Stomach (tissue), 9 donors: Measurements from ENCODE around the gene ZNF428. TPM values are rescaled to one million over a fixed set of nuclear protein-coding genes. Genes with fewer than 3 reads are reported as not detected.

Source experiments
- DNase-seq, 2 donors: peaks; one replicate each; pipeline versions ENCODE4 v3.0.0 to v3.0.0-alpha.2; 2013 to 2019
- H3K27ac ChIP-seq, 5 donors: fragments of 200-600 bp in 4 of 5; sonication (generic) in 4 of 5; one replicate each; pipeline ENCODE4 v1.5.1; 2013 to 2019; ENCODE audit warnings: mild to moderate bottlenecking in 1 of 5, moderate library complexity in 1 of 5
- H3K27me3 ChIP-seq, 3 donors: fragments of 200-600 bp; sonication (generic); one replicate each; pipeline ENCODE4 v1.5.1; 2017 to 2019; ENCODE audit warnings: mixed run types in 1 of 3
- H3K36me3 ChIP-seq, 4 donors: fragments of 200-600 bp; sonication (generic); 1 replicate in 3 of 4; 2 replicates in 1 of 4; pipeline ENCODE4 v1.5.1; 2016 to 2019
- H3K4me1 ChIP-seq, 4 donors: fragments of 200-600 bp; sonication (generic); one replicate each; pipeline ENCODE4 v1.5.1; 2016 to 2019
- H3K4me3 ChIP-seq, 4 donors: fragments of 200-600 bp; sonication (generic) in 3 of 4; one replicate each; pipeline ENCODE4 v1.5.1; 2016 to 2019; ENCODE audit warnings: mild to moderate bottlenecking in 1 of 4
- H3K9me3 ChIP-seq, 4 donors: fragments of 200-600 bp; sonication (generic); one replicate each; pipeline ENCODE4 v1.5.1; 2016 to 2019
- CTCF ChIP-seq, 7 experiments: fragments of 450-650 bp in 4 of 7; fragments of 200-600 bp in 3 of 7; sonication (generic) in 3 of 7; IDR thresholded peaks; one replicate each; pipeline ENCODE4 v1.5.1; 2016 to 2019; ENCODE audit warnings: antibody characterized with exemption in 7 of 7, control low read depth in 2 of 7, mild to moderate bottlenecking in 1 of 7
- EP300 ChIP-seq: sonication (generic); formaldehyde crosslinking; IDR thresholded peaks from one replicate; pipeline ENCODE4 v1.6.1; 2017; ENCODE audit warnings: antibody characterized with exemption
- POLR2A ChIP-seq, 4 donors: fragments of 450-650 bp; IDR thresholded peaks; one replicate each; pipeline ENCODE4 v1.6.1; 2016; ENCODE audit warnings: antibody characterized with exemption in 4 of 4, control low read depth in 2 of 4, mild to moderate bottlenecking in 1 of 4, moderate library complexity in 1 of 4
- POLR2AphosphoS5 ChIP-seq, 3 donors: sonication (generic); formaldehyde crosslinking; IDR thresholded peaks; one replicate each; pipeline ENCODE4 v1.6.1; 2016; ENCODE audit warnings: antibody characterized with exemption in 3 of 3
- WGBS, 5 donors: extraction: QIAGEN DNeasy Blood & Tissue Kit in 3 of 5; methylation state at CpG; one replicate each; pipeline versions ENCODE4 v1.1.5 to v1.1.7; 2013 to 2018; 5-methylcytosine and 5-hydroxymethylcytosine counted together
- intact Hi-C: fragments of 100-400 bp; cut with DNase I; formaldehyde crosslinking; loops from one replicate; pipeline ENCODE4 v1.15.1; 2023; ENCODE audit warnings: low total_unique reads
- polyA plus RNA-seq, 3 donors: library from polyadenylated mRNA; stranded (reverse); fragments of 200-250 nt; gene quantifications; one replicate each; pipeline ENCODE4 v1.2.3, GENCODE V29; 2013
- total RNA-seq, 5 donors: library from RNA; depleted of rRNA; stranded (reverse); fragments of >200 nt; gene quantifications; one replicate each; pipeline versions ENCODE4 v1.1.0 to v1.2.3, GENCODE V29; 2014 to 2016
- donor health status: healthy with polysubstance abuse.
- donor health status: Bipolar disorder and iron deficiency.
- donor health status: healthy.

ZNF428 gene
- total and polyA plus RNA-seq, 8 donors = 7.8 to 72.7 (median 25.5) TPM

- H3K36me3 ChIP-seq = peaks cover 6 to 92% (median 75%) of the 10 kb centered on the region in 4 donors
- intact Hi-C loops = loop anchor here (10.0 kb wide), 1 partner anchor 196 kb away; the partner anchor contains the start of gene LYPD3
These were observed 41.0 kb upstream of the ZNF428 start for GRCh38 chr19:43660301-43660970.

GRCh38 chr19:43658494-43658893 is 39.1 kb upstream of the ZNF428 start:
- DNase-seq = no peak
- TF ChIP-seq POLR2AphosphoS5 (IDR thresholded peaks at IDR 0.05) (no peak), CTCF (IDR thresholded peaks at IDR 0.05) (no peak), EP300 (no peak), POLR2A (IDR thresholded peaks at IDR 0.05) (no peak)
- WGBS, 5 donors = 91 to 97% (median 96%) methylated on average over 8 of the region's 8 CpGs
- intact Hi-C loops = loop anchor here (10.0 kb wide), 1 partner anchor 104 kb away; no protein-coding TSS in a partner anchor
- Histone ChIP-seq H3K4me3 (no peak overlapping the region), H3K36me3 (peaks cover 16 to 92% (median 77%) of the 10 kb centered on the region in 4 donors), H3K27ac (no peak overlapping the region), H3K4me1 (no peaks in the 10 kb centered on the region), H3K27me3 (no peaks in the 10 kb centered on the region), H3K9me3 (peaks cover 0 to 9% (median 3%) of the 10 kb centered on the region in 4 donors)

More at GRCh38 chr19:43660301-43660970, 41.0 kb upstream of the ZNF428 start:
- no peak overlapping the region for H3K27ac ChIP-seq
- H3K9me3 ChIP-seq = peaks cover 0 to 9% (median 3%) of the 10 kb centered on the region in 4 donors
- DNase-seq = no peak
- H3K27me3 ChIP-seq = no peaks in the 10 kb centered on the region
- no peak overlapping the region for H3K4me3 ChIP-seq
- no peak for TF ChIP-seq POLR2AphosphoS5 (IDR thresholded peaks at IDR 0.05)
- WGBS, 5 donors = 81 to 94% (median 84%) methylated on average over 7 of the region's 7 CpGs
- peaks cover 0 to 11% (median 0%) of the 10 kb centered on the region in 4 donors for H3K4me1 ChIP-seq

DNA sequence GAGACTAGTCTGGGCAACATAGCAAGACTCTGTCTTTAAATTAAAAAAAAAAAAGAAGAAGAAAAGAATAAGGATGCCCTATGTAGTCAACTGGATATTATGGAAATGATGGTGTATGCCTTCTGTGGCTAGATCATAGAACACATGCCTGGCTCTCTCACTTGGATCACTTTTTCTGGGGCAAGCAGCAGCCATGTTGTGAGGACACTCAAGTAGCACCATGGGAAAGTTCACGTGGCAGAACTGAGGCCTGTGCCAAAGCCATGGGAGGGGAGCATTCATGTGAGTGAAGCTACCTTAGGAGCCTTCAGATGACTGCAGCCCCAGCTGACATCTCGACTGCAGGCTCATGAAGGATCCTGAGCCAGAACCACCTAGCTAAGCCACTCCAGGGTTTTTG is 38.6 kb upstream of the ZNF428 start:
- peaks cover 0 to 9% (median 3%) of the 10 kb centered on the region in 4 donors for H3K9me3 ChIP-seq
- H3K4me1 ChIP-seq = no peaks in the 10 kb centered on the region
- WGBS, 5 donors = 90 to 96% (median 92%) methylated on average over 2 of the region's 2 CpGs
- DNase-seq = no peak
- no peak overlapping the region for H3K27ac ChIP-seq
- H3K27me3 ChIP-seq = no peaks in the 10 kb centered on the region
- TF ChIP-seq POLR2A (IDR thresholded peaks at IDR 0.05) (no peak), POLR2AphosphoS5 (IDR thresholded peaks at IDR 0.05) (no peak), EP300 (no peak), CTCF (IDR thresholded peaks at IDR 0.05) (no peak)
- peaks cover 16 to 92% (median 77%) of the 10 kb centered on the region in 4 donors for H3K36me3 ChIP-seq
- H3K4me3 ChIP-seq = no peak overlapping the region
- intact Hi-C loops = loop anchor here (10.0 kb wide), 1 partner anchor 103 kb away; no protein-coding TSS in a partner anchor

DNA sequence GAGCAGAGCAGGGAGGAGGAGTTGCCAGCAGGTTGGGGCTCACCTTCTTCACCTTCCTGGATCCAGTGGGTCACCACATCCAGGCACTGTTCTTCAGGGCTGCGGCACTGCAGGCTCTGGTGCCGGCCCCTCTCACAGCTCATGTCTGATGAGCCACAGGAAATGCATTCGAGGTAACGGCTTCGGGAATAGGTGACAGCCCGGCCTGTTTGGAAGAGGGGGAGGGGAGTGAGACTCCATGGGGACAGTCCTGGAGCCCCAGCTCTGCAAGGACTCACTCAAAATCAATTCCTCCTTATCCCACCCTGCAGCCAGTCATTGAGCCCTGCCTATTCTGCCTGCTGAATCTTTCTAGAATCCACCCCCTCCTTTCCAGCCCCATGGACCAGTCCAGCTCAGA is 37.0 kb upstream of the ZNF428 start:
- peaks cover 0 to 4% (median 1%) of the 10 kb centered on the region in 4 donors for H3K4me1 ChIP-seq
- H3K4me3 ChIP-seq = no peak overlapping the region
- 86 to 96% (median 90%) methylated on average over 6 of the region's 6 CpGs for WGBS, 5 donors
- H3K36me3 ChIP-seq = peaks cover 19 to 94% (median 79%) of the 10 kb centered on the region in 4 donors
- intact Hi-C loops = loop anchor here (10.0 kb wide), 1 partner anchor 102 kb away; no protein-coding TSS in a partner anchor
- no peak overlapping the region for H3K27ac ChIP-seq
- peaks cover 0 to 9% (median 3%) of the 10 kb centered on the region in 4 donors for H3K9me3 ChIP-seq
- TF ChIP-seq EP300 = no peak
- no peak for TF ChIP-seq POLR2AphosphoS5 (IDR thresholded peaks at IDR 0.05)
- TF ChIP-seq POLR2A (IDR thresholded peaks at IDR 0.05) = no peak
- no peak for TF ChIP-seq CTCF (IDR thresholded peaks at IDR 0.05)
- DNase-seq = no peak
- no peaks in the 10 kb centered on the region for H3K27me3 ChIP-seq

- WGBS, 5 donors = 63 to 80% (median 70%) methylated on average over 5 of the region's 5 CpGs
- intact Hi-C loops = loop anchor here (10.0 kb wide), 1 partner anchor 98 kb away; no protein-coding TSS in a partner anchor
- H3K36me3 ChIP-seq = peaks cover 24 to 98% (median 80%) of the 10 kb centered on the region in 4 donors
These were observed 33.1 kb upstream of the ZNF428 start for GRCh38 chr19:43652546-43652874.

More at GRCh38 chr19:43652546-43652874, 33.1 kb upstream of the ZNF428 start:
- no peak overlapping the region for H3K4me3 ChIP-seq
- no peaks in the 10 kb centered on the region for H3K27me3 ChIP-seq
- peaks cover 0 to 4% (median 1%) of the 10 kb centered on the region in 4 donors for H3K4me1 ChIP-seq
- no peaks in the 10 kb centered on the region for H3K9me3 ChIP-seq
- no peak for TF ChIP-seq EP300
- TF ChIP-seq POLR2AphosphoS5 (IDR thresholded peaks at IDR 0.05) = no peak
- no peak for TF ChIP-seq CTCF (IDR thresholded peaks at IDR 0.05)
- no peak for TF ChIP-seq POLR2A (IDR thresholded peaks at IDR 0.05)
- no peak overlapping the region for H3K27ac ChIP-seq
- no peak for DNase-seq
